Nucleus accumbens (tissue), 56 donors: ENCODE measurements around the gene TUBGCP6.
"Not testable (repeated sequence)": the region's sequence is repeated elsewhere in the genome, so short reads cannot be mapped to it uniquely, and the experiment has no call there.

Source experiments
- DNase-seq, 56 donors: peaks; one replicate each; lab custom pipeline; 2025; lab: John Stamatoyannopoulos, UW

Gene TUBGCP6

DNA sequence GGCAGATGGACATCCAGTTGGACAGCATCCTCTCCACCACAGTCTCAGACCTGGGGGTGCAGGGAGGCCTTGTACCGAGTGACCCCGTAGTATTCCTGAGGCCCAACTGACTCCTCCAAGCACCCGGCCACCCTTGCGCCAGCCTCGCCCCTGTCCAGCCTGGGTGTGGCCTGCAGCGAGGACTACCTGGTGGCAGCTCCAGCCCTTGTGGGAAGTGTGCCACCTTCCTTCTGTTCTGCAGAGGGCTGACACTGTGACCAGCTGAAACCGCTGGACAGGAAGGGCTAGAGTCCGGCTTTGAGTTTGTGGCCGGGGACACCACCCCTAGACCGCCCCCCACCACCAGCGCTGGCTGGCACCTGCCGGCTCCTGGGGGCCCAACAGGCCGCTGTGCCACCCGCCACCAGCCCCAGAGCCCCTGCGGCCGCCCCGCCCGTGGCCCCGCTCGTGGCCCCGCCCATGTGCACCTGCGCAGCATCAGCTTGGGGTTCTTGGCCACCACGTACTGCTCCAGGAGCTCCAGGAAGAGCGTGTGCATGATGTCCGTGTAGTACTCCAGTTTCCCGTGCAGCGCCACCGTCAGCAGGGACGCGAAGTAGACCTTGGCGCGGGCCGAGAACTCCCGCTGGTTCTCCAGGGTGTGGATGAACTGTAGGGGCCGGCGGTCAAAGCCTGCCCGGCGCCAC lies 35.3 kb upstream of the TUBGCP6 start:
- no peak for DNase-seq

DNA sequence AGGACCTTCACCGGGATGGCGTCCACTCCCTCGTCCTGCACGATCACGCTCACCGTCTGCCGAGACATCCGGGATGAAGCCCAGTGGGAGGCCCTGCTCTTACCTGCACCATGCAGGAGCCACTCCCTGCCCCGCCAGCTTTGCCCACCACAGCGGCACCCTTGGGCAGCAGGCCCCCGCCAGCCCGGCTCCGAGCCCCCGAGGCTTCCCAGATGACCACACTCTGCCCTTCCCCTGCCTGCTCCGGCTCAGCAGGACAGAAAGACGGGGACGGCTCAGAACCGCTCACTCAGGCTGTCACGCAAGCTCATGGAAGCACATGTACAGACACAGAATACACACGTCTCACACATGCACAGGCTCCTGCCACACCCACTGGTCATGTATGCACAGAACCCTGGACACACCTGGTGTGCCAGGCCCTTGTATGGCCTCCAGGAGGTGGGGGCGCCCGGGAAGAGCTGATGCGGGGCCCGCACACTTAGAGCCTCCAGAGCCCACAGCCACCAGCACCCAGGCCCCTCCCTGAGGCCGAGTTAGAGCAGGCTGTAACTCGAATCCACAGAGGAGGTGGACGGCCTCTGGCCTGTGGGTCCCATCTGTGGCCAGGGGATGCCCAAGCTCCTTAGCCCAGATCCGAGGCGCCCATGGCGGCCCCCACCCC lies 34.3 kb upstream of the TUBGCP6 start:
- no peak for DNase-seq

DNA sequence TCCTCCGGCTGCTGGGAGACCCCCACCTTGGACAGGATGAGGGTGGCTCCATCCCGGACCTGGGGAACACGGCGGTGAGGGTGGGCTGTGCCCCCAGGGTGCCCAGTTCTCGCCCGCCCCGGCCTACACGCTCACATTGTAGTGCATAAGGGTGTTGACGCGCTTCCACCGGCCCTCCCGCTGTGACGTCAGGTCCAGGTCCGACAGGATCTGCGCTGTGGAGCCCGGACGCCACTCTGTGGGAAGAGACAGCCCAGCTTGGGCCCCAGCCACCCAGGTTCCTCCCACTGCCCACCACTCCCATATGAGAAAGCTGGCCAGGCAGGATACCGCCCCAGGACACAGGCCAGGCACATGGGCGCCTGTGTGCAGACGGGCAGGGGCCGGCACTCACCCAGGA lies 33.6 kb upstream of the TUBGCP6 start:
- DNase-seq, result no peak

DNA sequence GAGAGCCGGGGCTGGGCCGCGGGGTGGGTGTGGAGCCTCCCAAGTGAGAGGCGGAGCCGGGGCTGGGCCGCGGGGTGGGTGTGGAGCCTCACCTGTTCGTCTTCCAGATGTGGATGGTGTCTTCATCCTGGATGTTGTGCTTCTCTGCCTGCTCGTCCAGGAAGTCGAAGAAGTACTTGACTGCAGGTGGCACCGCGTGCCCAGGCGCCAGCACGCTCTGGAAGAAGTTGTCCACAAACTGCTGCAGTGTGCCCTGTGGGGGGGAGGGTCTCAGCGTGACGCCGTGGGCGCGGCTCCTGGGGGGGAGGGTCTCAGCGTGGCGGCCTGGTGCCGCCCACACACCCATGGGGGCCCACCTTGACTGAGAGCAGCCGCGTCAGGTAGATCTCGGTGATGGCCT lies 32.9 kb upstream of the TUBGCP6 start:
- no peak for DNase-seq

DNA sequence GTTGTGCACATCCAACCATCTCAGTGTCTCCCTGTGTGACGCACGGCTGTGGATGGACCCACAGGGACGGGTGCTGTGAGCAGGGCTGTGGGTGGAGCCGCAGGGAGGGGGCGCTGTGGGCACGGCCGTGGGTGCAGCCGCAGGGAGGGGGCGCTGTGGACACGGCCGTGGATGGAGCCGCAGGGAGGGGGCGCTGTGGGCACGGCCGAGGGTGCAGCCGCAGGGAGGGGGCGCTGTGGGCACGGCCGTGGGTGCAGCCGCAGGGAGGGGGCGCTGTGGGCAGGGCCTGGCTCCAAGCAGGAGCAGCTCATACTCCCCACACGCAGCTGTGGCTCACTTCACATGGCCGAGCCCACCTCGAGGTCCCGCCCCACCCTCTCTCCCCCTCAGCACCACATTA lies 31.3 kb upstream of the TUBGCP6 start:
- peak in 54 of 56 donors; percentile 34 to 95 (median 78) for DNase-seq

DNA sequence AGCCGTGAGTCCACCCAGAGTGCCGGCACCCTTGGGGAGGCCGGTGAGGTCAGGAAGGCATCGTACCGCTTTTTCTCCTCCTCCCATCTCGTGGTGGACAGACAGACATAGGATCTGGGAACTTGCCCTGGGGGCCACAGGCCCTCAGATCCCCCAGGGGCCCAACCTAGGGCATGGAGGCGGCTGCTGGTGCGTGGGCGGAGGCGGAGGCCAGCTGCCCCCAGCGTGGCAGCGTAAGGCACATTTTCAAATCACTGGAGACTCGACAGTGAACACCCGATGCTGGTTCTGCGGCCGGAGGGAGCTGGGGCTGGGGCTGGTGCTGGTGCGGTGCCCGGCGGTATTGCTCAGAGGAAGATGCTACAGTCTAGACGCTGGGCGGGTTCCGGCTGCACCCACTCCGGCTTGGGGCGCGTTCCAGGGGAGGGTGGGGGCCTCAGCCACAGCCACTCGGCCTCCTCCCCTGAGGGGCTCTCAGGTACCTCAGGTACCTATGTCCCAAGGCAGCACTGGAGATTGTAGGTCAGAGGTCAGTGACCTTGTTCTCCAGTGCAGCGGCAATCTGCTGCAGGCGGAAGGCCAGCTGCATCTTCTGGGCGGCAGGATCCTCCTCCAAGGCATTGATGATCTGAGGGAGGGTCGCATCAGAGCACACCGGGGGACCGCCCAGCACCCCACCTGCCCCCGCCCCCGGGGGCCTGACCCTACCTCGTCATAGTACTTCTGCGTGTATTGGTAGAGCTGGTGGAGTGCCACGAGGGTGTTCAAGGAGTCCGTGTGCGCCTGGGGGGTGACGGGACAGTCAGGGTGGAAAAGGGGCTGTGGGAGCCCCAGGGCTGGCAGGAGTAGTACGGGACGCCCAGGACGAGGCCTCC lies 30.6 kb upstream of the TUBGCP6 start:
- no peak for DNase-seq

DNA sequence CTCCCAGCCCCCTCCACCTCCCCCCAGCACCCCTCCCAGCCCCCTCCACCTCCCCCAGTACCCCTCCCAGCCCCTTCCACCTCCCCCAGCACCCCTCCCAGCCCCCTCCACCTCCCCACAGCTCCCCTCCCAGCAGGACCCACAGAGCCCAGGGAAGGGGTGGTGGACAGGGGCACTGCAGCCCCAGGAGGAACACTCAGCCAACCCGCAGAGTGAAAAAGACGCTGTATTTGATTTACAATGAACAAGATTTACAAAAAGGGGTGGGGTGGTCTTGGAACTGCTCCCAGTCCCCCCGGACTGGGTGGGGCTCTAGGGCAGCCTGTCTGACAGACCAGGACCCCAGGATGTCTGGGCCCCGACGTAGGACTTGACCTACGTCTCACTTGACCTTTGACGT lies 29.9 kb upstream of the TUBGCP6 start:
- DNase-seq, result no peak

DNA sequence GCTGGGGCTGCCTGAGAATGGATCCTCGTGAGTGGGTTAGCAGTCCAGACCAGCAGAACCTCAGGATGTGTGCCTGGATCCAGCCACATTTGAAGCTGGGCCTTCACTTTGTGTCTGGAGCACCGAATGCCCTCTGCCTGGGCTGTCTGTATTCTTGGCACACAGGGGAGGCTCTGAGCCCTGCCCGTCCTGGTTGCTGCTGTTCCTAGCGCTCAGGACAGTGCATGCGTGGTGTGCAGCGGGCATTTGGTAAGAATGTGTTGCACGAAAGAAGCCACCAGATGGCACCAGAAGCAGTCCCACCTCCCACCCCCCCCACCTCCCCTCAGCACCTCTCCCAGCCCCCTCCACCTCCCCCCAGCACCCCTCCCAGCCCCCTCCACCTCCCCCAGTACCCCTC lies 29.5 kb upstream of the TUBGCP6 start:
- peak in 30 of 56 donors; percentile 11 to 73 (median 40) for DNase-seq

DNA sequence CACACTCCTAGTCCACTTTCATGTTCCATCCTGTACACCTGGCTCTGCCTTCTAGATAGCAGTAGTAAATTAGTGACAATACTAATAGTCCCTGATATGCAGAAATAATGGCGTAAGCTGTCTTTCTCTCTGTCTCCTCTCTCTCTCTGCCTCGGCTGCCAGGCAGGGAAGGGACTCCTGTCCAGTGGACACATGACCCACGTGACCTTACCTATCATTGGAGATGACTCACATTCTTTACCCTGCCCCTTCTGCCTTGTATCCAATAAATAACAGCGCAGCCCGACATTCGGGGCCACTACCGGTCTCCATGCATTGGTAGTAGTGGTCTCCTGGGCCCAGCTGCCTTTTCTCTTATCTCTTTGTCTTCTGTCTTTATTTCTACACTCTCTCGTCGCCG lies 29.0 kb upstream of the TUBGCP6 start:
- DNase-seq, result not testable (repeated sequence)

DNA sequence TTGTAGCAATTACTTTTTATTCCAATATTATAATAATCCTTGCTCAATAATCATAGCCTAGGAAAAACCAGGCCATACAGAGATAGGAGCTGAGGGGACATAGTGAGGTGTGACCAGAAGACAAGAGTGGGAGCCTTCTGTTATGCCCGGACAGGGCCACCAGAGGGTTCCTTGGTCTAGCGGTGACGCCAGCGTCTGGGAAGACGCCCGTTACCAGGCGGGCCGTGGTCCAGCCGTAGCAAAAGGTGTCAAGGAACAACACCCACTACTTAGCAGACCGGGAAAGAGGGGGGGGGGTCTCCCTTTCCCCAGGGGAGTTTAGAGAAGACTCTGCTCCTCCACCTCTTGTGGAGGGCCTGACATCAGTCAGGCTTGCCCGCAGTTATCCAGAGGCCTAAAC lies 28.5 kb upstream of the TUBGCP6 start:
- peak in 2 of 56 donors; percentile 5 to 23 for DNase-seq

DNA sequence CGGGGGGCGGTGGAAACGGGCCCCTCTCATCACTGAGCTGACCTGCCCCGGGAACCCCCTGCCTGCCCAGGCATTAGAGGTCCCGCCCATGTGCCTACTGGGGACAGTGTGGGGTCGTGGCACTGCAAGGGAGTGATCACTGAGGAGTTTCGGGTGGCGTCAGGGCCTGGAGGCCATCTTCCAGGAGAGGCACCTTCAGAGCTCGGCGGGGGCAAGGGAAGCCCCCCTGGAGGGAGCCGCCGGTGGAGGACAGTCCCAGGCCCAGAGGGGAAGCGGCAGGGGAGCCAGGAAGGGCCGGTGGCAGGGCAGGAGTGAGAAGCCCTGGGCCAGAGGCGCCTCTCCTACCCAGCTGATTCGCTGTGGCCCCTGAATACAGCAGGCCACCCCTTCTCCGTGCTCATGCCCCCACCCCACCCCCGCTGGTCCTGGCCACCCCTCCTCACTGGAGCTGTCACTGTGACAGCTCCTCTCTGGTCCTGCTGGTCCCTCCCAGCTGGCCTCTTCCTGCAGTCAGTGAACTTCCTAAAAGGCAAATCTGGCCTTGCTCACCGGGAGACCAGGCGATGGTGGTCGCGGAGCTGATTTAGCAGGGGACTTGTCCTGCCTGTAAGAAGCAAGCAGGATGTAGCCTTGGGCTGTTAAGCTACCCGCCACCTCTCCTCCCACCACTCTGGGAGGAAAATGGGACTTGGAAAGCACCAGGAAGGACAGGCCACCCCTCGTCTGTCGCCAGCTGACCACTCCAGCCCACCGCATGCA lies 27.4 kb upstream of the TUBGCP6 start:
- no peak for DNase-seq

DNA sequence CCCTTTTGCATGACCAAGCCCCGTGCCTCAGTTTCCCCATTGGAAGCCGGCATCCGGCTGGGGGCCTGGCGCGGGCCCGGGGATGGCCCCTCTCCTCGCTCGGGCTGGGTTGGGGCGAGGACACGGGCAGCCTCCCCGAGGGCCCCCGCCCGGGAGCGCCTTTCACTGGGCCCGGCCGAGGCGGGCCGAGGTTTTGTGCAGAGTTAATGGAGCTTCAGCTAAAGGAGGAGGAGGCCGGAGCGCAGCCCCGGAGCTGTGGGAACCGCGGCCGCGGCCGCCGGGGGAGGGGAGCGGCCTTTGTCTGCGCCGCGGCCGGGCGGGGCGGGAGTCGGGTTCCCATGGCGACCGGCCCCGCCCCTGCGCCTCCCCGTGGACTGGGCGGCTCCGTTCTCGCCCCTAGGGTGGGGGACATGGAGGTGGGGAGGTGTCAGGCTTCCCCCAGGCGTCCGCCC lies 26.7 kb upstream of the TUBGCP6 start:
- peak in 25 of 56 donors; percentile 10 to 74 (median 38) for DNase-seq

DNA sequence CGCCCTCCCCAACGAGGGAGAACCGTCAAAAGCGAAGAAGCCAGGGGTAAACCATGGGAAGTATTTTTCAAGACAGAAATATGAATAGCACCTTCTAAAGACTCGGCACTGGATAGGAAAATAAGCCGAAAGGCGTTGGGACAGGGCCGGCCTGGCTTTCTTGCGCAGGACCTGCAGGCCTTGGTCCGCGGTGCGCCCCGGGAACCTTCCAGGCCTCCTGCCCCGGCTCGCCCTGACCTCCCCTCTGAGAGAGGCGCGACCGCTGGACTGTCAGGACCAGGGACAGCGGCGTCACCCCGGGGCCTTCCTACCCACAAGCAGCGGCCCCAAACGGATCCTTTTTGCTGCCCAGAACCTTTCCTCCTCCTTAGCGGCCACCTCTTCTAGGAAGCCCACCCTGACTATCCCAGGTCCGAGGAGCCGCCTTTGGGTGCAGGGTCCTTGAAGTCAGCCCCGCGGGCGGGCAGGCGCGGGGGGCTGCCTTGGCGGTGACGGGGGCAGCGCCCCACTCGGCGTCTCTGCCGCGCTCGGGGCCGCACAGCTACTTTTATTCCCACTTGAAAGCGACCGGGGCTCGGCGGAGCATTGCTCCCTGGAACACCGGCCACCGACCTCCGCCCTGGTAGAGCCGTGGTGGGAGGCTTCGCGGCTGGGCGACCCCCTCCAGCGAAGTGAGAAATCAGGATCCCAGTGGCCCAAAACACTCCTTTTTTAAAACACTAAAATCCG lies 26.0 kb upstream of the TUBGCP6 start:
- peak in 3 of 56 donors; percentile 28 to 35 (median 34) for DNase-seq

DNA sequence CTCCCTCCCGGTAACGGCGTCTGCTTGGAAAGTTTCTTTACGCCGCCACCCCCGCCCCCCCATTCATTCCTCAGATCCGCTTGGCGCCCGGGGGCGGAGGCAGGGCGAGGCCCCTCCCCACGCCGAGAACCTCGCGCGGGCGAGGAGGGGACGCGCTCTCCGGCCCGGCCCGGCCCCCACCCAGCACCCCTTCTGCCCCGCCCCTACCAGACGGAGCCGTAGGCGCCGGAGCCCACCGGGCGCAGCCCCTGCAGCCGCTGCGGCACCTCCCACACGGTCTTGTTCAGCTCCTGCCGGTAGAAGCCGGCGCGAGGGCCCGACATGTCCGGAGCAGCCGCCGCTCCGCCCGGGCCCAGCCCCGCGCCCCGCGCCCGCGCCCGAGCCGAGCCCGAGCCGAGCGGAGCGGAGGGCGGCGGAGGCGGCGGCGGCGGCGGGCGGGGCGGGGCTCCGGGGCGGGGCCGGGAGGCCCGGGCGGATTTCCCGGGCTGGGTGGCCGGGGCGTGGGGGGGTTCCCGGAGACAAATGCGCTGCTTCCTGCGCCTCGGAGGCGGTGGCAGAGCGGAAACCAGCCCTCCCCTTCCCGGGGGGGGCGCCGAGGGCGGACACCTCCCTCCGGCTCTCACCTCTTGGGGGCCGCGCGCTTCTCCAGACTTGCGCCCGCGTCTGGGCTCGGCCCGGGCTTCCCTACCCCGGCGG lies 25.3 kb upstream of the TUBGCP6 start, which contains the start of gene MAPK11:
MAPK11 (minus strand) TSS at position 411 of the 696 bp plus-strand sequence; CDS start at position 323, 88 bp downstream.
- peak in 29 of 56 donors; percentile 17 to 70 (median 47) for DNase-seq

DNA sequence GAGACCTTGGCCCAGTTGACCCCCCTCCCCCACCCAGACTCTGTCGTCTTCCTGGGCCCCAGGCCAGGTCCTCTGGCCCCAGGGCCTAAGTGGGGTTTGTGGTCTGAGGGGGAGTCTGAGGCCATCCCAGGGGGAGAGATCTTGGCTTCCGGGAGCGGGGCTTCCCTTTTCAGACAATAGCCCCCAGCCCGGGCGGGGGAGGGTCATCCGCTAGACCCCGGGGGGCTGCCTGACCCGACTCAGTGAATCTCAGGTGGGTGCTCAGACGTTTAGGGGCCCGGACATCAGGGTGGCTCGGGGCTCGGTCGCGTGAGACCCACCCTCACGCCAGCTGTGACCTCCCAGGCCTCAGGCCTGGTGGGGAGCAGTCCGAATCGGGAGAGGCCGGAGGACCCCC lies 24.7 kb upstream of the TUBGCP6 start:
- DNase-seq, result no peak

DNA sequence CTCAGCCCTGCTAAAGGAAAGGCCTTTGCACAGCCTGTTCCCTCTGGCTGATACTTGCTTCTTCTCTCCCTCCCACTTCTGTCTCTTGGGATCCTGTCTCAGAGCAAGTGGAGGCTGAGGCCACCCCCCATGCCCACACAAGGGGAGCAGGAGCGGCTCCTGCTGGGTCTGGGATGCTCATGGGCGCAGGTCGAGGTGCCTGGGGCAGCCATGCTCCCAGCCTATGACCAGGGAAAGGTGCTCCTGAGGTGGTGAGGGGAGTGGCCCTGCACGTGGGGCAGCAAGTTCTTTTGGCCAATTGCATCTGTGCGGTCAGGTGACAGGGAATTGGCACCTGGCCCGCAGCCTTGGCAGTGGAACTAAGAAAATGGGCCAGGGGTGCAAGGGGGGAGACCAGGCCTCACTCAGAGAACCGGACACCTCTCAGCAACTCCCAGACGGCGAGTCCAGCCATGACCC lies 23.9 kb upstream of the TUBGCP6 start:
- DNase-seq, result peak in 17 of 56 donors; percentile 14 to 59 (median 25)

DNA sequence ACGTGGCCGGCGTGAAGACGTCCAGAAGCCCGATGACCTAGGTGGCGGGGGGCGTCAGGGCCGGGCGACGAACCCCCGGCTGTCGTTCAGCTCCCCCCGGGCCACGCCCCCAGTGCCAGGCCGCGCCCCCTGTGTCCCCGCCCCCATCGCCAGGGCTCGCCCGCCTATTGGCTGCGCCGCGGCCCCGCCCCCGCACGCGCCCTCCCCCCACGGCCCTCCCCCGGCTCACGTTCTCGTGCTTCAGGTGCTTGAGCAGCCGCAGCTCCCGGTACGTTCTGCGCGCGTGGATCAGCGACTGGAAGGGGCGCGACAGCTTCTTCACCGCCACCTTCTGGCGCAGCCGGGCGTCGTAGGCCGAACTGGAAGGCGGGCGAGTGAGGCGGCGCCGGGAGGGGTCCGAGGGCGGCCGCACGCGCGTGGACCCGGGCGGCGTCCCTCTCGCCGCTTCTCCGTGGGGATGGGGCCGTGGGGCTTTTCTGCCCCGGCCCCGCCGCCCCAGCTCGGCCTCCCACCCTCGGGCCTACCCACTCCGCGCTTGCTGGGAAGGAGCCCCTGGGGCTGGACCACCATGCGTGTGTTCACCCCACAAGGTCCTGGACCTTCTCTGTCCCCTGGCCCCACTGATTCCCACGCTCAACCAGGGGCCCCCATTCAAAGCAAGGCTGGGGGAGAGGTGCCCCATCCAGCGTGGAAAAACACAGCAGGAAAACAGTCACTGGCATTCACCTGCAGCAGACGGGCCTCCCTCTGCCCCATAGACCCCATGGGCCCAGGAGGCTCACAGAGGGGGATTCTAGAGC lies 23.0 kb upstream of the TUBGCP6 start:
- DNase-seq, result peak in 32 of 56 donors; percentile 13 to 84 (median 49)

DNA sequence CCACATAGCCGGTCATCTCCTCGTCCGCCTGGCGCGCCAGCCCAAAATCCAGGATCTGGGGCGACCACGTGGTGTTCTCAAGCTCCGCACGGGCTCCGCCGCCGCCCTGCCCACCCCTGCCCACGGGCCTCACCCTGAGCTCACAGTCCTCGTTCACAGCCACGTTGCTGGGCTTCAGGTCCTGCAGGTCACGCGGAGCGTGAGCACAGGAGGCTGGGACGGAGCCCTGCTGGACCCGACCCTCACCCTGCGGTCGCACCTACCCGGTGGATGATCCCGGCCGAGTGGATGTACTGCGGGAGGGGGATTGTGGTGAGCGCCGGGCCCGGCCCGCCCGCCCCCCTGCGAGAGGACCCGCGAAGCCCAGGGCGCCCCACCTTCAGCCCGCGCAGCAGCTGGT lies 22.2 kb upstream of the TUBGCP6 start:
- no peak for DNase-seq
